ENCODE data around the gene SEC24C.
"Not testable (repeated sequence)": the region's sequence is repeated elsewhere in the genome, so short reads cannot be mapped to it uniquely, and the experiment has no call there.

Gene SEC24C

GRCh38 chr10:73772281-73773151, 28.3 kb downstream of the SEC24C start:
- peak; percentile 90 for DNase-seq

- peak; percentile 23 for DNase-seq
Observed at GRCh38 chr10:73773152-73773879, 29.1 kb downstream of the SEC24C start.

GRCh38 chr10:73774637-73775036, 30.5 kb downstream of the SEC24C start:
- DNase-seq: peak; percentile 24

- no peak for DNase-seq
Observed at GRCh38 chr10:73779018-73779417, 34.8 kb downstream of the SEC24C start.

- DNase-seq: peak; percentile 21
Observed at GRCh38 chr10:73779539-73780197, 35.5 kb downstream of the SEC24C start.

GRCh38 chr10:73780301-73780700, 36.1 kb downstream of the SEC24C start:
- DNase-seq: no peak

- DNase-seq: peak; percentile 20
Observed at GRCh38 chr10:73780966-73781365, 36.8 kb downstream of the SEC24C start.

- no peak for DNase-seq
Observed at GRCh38 chr10:73781548-73781878, 37.3 kb downstream of the SEC24C start.

- peak; percentile 95 for DNase-seq
Observed at GRCh38 chr10:73781879-73782748, 37.9 kb downstream of the SEC24C start, which contains the start of gene CHCHD1. Gene CHCHD1 (plus strand): TSS chr10:73782048. CDS start chr10:73782076, 28 bp downstream.

- no peak for DNase-seq
Observed at GRCh38 chr10:73782749-73783085, 38.5 kb downstream of the SEC24C start.

- peak; percentile 91 for DNase-seq
Observed at GRCh38 chr10:73785211-73785720, 41.1 kb downstream of the SEC24C start, which contains the start of gene ZSWIM8. Gene ZSWIM8 (plus strand): TSS chr10:73785606. CDS start chr10:73785879, 273 bp downstream.

- peak; percentile 60 for DNase-seq
Observed at GRCh38 chr10:73785721-73786511, 41.7 kb downstream of the SEC24C start.

- DNase-seq: no peak
Observed at GRCh38 chr10:73786512-73786885, 42.3 kb downstream of the SEC24C start.

GRCh38 chr10:73787031-73787800, 43.0 kb downstream of the SEC24C start:
- DNase-seq: not testable (repeated sequence)

GRCh38 chr10:73788864-73789658, 44.9 kb downstream of the SEC24C start:
- no peak for DNase-seq

- DNase-seq: no peak
Observed at GRCh38 chr10:73789659-73790055, 45.5 kb downstream of the SEC24C start.

GRCh38 chr10:73790886-73791625, 46.9 kb downstream of the SEC24C start:
- DNase-seq: no peak

GRCh38 chr10:73791871-73792400, 47.8 kb downstream of the SEC24C start:
- DNase-seq: no peak

- DNase-seq: no peak
Observed at GRCh38 chr10:73793456-73793855, 49.3 kb downstream of the SEC24C start.
